Measurements from ENCODE around the gene APBB2. TPM values are rescaled to one million over a fixed set of nuclear protein-coding genes. Genes with fewer than 3 reads are reported as not detected.

Gene APBB2
- total and polyA plus RNA-seq, 2 experiments from 2014 or later: 24.1 to 61.0 TPM

DNA sequence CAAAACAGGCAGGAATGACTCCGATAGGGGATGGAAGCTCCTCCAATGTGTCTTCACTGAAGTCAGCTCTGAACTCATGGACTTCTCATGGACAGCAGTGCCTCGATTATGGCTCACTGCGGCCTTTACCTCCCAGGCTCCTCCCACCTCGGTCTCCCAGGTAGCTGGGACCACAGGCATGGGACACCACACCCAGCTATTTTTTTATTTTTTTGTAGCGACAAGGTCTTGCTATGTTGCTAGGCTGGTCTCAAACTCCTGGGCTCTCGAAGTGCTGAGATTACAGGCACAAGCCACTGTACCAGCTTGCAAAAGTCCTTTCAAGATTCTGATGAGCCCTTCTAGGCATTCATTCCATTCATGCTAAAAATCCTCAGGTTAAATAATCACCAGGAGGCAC, 283.1 kb downstream of the APBB2 start:
- in situ Hi-C loops (cut with MboI): loop anchor here (25.0 kb wide), 1 partner anchor 731 kb away; no protein-coding TSS in a partner anchor
- DNase-seq: no peak

DNA sequence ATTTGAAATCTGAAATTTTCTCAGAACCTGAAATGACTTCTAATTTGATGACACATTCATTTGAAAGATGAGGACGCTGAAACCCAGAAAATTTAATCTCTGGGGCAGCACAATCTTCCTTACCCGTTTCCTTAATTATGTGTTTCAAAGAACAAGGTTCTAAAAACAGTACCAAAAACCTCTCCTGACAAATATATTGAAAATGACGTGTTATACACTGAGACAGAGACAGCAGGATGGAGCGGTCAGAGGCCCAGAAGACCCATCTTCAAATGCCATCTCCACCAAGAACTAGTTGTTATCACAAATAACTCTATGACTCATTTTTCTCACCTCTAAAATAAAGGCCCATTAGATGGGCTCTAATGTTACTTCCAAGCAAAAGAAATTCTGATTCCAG, 287.3 kb downstream of the APBB2 start:
- H3K27ac ChIP-seq: no peak overlapping the region
- H2AFZ ChIP-seq: no peak overlapping the region
- no peaks in the 10 kb centered on the region for H3K36me3 ChIP-seq (ENCODE audit: low read depth)
- no peak overlapping the region for H3K4me2 ChIP-seq (ENCODE audit: unreplicated experiment)
- no peak overlapping the region for H3K9ac ChIP-seq
- no peak for DNase-seq
- no peaks in the 10 kb centered on the region for H3K9me3 ChIP-seq (ENCODE audit: low read depth)
- no peak overlapping the region for H3K4me3 ChIP-seq
- WGBS, 2 experiments (ENCODE audit: low coverage in 1 of 2, low lambda C conversion rate in 2 of 2, missing lambda C conversion rate in 2 of 2): 91 to 93% methylated on average over 4 of the region's 4 CpGs
- no peak for TF ChIP-seq EZH2phosphoT487 (IDR thresholded peaks at IDR 0.05; ENCODE audit: insufficient read depth, low read depth)
- no peak for TF ChIP-seq EZH2 (IDR thresholded peaks at IDR 0.05; ENCODE audit: insufficient read depth, poor library complexity, severe bottlenecking)
- 0 out of 2 replicates have a peak, but pooled peaks cover 4% of the 10 kb centered on the region for H3F3A ChIP-seq (ENCODE audit: insufficient read depth)
- in situ Hi-C loops (cut with MboI): loop anchor here (10.0 to 25.0 kb wide), 2 partner anchors 288 to 735 kb away; partner anchors contain the start of gene APBB2
- H4K20me1 ChIP-seq (ENCODE audit: insufficient read depth): no peaks in the 10 kb centered on the region
- H3K27me3 ChIP-seq (replicated peaks; ENCODE audit: insufficient read depth): no peaks in the 10 kb centered on the region
- no peaks in the 10 kb centered on the region for H3K9me2 ChIP-seq (ENCODE audit: insufficient read depth)
- no peaks in the 10 kb centered on the region for H3K79me2 ChIP-seq (ENCODE audit: insufficient read depth)
- peaks cover 4% of the 10 kb centered on the region; the same call in 1 of the 2 replicates for H3K4me1 ChIP-seq (ENCODE audit: insufficient read depth)

More for the DNA sequence above, 283.1 kb downstream of the APBB2 start:
- no peaks in the 10 kb centered on the region for H3K27me3 ChIP-seq (replicated peaks; ENCODE audit: insufficient read depth)
- H2AFZ ChIP-seq: no peak overlapping the region
- H3K36me3 ChIP-seq (ENCODE audit: low read depth): 0 out of 2 replicates have a peak, but pooled peaks cover 6% of the 10 kb centered on the region
- no peak overlapping the region for H3K27ac ChIP-seq
- 86 to 93% methylated on average over 6 of the region's 6 CpGs for WGBS, 2 experiments (ENCODE audit: low coverage in 1 of 2, low lambda C conversion rate in 2 of 2, missing lambda C conversion rate in 2 of 2)
- no peak overlapping the region for H3K4me3 ChIP-seq
- H3K9ac ChIP-seq: no peak overlapping the region
- no peak overlapping the region for H3K4me2 ChIP-seq (ENCODE audit: unreplicated experiment)
- no peaks in the 10 kb centered on the region for H4K20me1 ChIP-seq (ENCODE audit: insufficient read depth)
- TF ChIP-seq EZH2phosphoT487 (IDR thresholded peaks at IDR 0.05; ENCODE audit: insufficient read depth, low read depth) (no peak), EZH2 (IDR thresholded peaks at IDR 0.05; ENCODE audit: insufficient read depth, poor library complexity, severe bottlenecking) (no peak)
- no peaks in the 10 kb centered on the region for H3K9me3 ChIP-seq (ENCODE audit: low read depth)
- no peaks in the 10 kb centered on the region for H3K4me1 ChIP-seq (ENCODE audit: insufficient read depth)
- H3F3A ChIP-seq (ENCODE audit: insufficient read depth): 0 out of 2 replicates have a peak, but pooled peaks cover 3% of the 10 kb centered on the region
- H3K9me2 ChIP-seq (ENCODE audit: insufficient read depth): no peaks in the 10 kb centered on the region
- H3K79me2 ChIP-seq (ENCODE audit: insufficient read depth): no peaks in the 10 kb centered on the region

DNA sequence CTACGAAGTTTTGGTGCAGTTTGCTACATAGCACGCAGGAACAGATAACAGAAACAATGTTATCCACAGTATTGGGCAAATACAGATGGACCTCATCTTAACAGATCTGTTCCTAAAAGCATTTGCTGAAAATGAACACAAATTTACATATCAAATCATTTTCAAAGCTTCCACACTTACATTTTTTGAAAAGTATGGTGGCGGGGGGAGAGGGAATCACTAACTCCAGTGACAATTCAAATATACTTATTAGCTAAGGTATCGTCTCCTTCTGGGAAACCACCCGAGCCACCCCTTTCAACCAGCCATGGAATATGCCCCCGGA, 289.6 kb downstream of the APBB2 start:
- Histone ChIP-seq H3K27ac (0 out of 2 replicates have a peak overlapping the region, but pooled peaks have one; percentile 78), H3K4me2 (ENCODE audit: unreplicated experiment) (no peak overlapping the region), H3K27me3 (replicated peaks; ENCODE audit: insufficient read depth) (no peaks in the 10 kb centered on the region), H3K79me2 (ENCODE audit: insufficient read depth) (no peaks in the 10 kb centered on the region), H3K9ac (no peak overlapping the region), H3K9me3 (ENCODE audit: low read depth) (no peaks in the 10 kb centered on the region), H4K20me1 (ENCODE audit: insufficient read depth) (no peaks in the 10 kb centered on the region), H2AFZ (peak overlapping the region; percentile 87; the same call in 1 of the 2 replicates), H3K36me3 (ENCODE audit: low read depth) (no peaks in the 10 kb centered on the region), H3K4me3 (no peak overlapping the region), H3K9me2 (ENCODE audit: insufficient read depth) (no peaks in the 10 kb centered on the region), H3K4me1 (ENCODE audit: insufficient read depth) (peaks cover 4% of the 10 kb centered on the region; the same call in 1 of the 2 replicates), H3F3A (ENCODE audit: insufficient read depth) (0 out of 2 replicates have a peak, but pooled peaks cover 4% of the 10 kb centered on the region)
- DNase-seq: no peak
- WGBS, 2 experiments (ENCODE audit: low coverage in 1 of 2, low lambda C conversion rate in 2 of 2, missing lambda C conversion rate in 2 of 2): 68 to 72% methylated on average over 6 of the region's 6 CpGs
- in situ Hi-C loops (cut with MboI): loop anchor here (10.0 to 25.0 kb wide), 2 partner anchors 290 to 738 kb away; partner anchors contain the start of gene APBB2
- TF ChIP-seq EZH2phosphoT487 (IDR thresholded peaks at IDR 0.05; ENCODE audit: insufficient read depth, low read depth) (no peak), EZH2 (IDR thresholded peaks at IDR 0.05; ENCODE audit: insufficient read depth, poor library complexity, severe bottlenecking) (no peak)

DNA sequence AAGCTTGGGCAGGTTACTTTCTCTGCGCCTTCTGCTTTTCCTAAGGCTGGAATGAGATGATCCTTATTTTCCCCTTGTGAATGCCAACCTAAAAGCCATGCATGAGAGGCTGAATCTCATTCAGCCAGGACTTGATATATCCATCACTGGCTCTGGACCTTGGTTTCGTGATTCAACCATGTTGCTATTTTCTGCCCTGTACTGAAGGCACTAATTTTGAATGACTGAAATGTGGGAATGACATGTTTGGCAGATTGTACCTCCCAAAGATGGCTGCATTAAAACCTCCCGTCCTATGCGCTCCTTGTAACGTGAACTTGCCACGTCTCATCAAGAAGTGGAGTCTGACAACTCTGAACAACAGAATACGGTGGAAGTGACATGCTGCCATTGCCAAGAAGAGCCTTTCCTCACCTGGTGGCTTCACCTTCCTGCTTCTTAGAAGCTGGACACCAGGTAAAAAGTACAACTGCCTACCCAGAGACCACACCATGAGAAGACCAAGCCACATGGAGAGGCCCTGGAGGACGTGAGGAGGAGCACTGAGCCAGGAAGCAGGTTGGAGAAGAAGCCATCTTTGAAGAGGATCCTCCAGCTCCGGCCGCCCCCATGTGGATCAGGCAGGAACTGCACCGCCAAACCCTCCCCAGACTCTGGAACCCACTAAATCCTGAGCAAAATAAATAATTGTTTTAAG, 290.1 kb downstream of the APBB2 start:
- Histone ChIP-seq H3F3A (ENCODE audit: insufficient read depth) (0 out of 2 replicates have a peak, but pooled peaks cover 4% of the 10 kb centered on the region), H3K27ac (peak overlapping the region; percentile 78), H3K9me3 (ENCODE audit: low read depth) (no peaks in the 10 kb centered on the region), H3K79me2 (ENCODE audit: insufficient read depth) (no peaks in the 10 kb centered on the region), H3K27me3 (replicated peaks; ENCODE audit: insufficient read depth) (no peaks in the 10 kb centered on the region), H3K36me3 (ENCODE audit: low read depth) (no peaks in the 10 kb centered on the region), H3K9ac (peak overlapping the region; percentile 50), H3K4me1 (ENCODE audit: insufficient read depth) (peaks cover 4% of the 10 kb centered on the region; the same call in 1 of the 2 replicates), H4K20me1 (ENCODE audit: insufficient read depth) (no peaks in the 10 kb centered on the region), H3K4me3 (no peak overlapping the region), H3K4me2 (ENCODE audit: unreplicated experiment) (peak overlapping the region; percentile 25), H3K9me2 (ENCODE audit: insufficient read depth) (no peaks in the 10 kb centered on the region), H2AFZ (peak overlapping the region; percentile 87)
- DNase-seq: peak; percentile 80
- in situ Hi-C loops (cut with MboI): loop anchor here (10.0 kb wide), 1 partner anchor 291 kb away; the partner anchor contains the start of gene APBB2
- WGBS, 2 experiments (ENCODE audit: low coverage in 1 of 2, low lambda C conversion rate in 2 of 2, missing lambda C conversion rate in 2 of 2): 9 to 13% methylated on average over 11 of the region's 11 CpGs
- TF ChIP-seq EZH2phosphoT487 (IDR thresholded peaks at IDR 0.05; ENCODE audit: insufficient read depth, low read depth): no peak
- TF ChIP-seq EZH2 (IDR thresholded peaks at IDR 0.05; ENCODE audit: insufficient read depth, poor library complexity, severe bottlenecking): no peak
